ENCODE results near the gene ATP6V1F.

ATP6V1F gene

DNA sequence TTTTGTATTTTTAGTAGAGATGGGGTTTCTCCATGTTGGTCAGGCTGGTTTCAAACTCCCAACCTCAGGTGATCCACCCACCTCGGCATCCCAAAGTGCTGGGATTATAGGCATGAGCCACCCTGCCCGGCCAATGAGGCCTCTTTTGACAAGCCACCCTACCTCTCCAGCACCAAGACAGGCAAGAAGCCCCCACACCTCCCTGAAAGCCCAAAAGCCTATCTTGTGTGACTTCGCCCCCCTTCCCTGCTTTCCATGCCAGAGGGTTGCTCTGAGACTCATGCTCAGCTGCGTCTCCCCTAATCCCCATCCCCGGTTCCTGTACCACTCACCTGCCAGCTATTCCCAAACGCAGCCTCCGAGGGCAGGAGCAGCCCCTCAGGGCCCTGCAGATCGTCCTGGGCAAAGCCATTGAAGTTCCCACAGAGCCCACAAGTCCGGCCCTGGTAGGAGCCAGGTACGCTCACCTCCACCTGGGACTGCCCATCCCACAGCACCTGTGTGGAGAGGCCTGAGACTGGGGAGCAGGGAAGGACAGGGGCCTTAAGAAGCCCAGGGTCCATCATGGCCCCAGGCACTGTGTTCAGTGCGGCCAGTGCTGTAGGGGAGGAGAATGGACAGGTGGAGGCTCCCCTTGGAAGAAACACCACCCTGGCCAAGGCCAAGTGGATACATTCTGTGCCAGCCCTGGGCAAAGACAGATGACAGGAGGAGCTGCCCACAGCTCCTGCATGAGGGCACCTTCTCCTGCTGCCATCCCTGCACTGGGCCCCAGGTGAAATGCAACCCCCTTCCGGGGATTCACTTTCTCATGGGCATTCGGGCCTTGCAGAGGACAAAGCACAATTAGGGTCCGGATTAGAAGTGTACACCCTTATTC is 15.8 kb downstream of the ATP6V1F start:
- Histone ChIP-seq H3K9ac (ENCODE audit: low read length) (no peak overlapping the region), H3K4me3 (ENCODE audit: low read length) (no peak overlapping the region), H3K27me3 (ENCODE audit: control insufficient read depth, insufficient read depth, low read length) (no peaks in the 10 kb centered on the region), H3K36me3 (ENCODE audit: control insufficient read depth, insufficient read depth, low read length) (no peaks in the 10 kb centered on the region), H3K27ac (ENCODE audit: low read depth, low read length) (no peak overlapping the region), H3K4me1 (ENCODE audit: control insufficient read depth, insufficient read depth, low read length) (no peaks in the 10 kb centered on the region)

DNA sequence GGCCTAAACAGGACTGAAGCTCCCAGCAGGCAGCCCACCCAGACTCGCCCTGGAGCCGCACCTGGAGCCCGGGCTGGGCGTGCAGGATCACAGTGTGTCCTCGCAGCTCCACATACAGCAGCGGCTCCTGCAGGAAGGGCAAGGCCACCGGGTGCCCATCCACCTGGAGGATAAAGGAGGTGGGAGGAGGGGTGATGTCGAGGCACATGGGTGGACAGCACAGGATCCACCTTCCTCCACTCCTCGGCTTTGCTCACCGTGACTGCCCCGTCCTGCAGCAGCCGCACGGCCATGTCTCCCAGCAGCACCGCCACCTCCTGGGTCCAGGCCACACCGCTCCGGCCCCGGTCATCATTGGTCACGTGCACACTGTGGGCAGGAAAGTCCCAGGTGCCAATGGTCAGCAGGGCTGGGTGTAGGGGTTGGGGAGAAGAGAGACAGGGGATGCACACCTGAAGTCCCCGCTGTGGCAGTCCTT is 16.8 kb downstream of the ATP6V1F start:
- Histone ChIP-seq H3K27me3 (ENCODE audit: control insufficient read depth, insufficient read depth, low read length) (no peaks in the 10 kb centered on the region), H3K4me1 (ENCODE audit: control insufficient read depth, insufficient read depth, low read length) (no peaks in the 10 kb centered on the region), H3K36me3 (ENCODE audit: control insufficient read depth, insufficient read depth, low read length) (no peaks in the 10 kb centered on the region), H3K4me3 (ENCODE audit: low read length) (no peak overlapping the region), H3K9ac (ENCODE audit: low read length) (no peak overlapping the region), H3K27ac (ENCODE audit: low read depth, low read length) (no peak overlapping the region)

DNA sequence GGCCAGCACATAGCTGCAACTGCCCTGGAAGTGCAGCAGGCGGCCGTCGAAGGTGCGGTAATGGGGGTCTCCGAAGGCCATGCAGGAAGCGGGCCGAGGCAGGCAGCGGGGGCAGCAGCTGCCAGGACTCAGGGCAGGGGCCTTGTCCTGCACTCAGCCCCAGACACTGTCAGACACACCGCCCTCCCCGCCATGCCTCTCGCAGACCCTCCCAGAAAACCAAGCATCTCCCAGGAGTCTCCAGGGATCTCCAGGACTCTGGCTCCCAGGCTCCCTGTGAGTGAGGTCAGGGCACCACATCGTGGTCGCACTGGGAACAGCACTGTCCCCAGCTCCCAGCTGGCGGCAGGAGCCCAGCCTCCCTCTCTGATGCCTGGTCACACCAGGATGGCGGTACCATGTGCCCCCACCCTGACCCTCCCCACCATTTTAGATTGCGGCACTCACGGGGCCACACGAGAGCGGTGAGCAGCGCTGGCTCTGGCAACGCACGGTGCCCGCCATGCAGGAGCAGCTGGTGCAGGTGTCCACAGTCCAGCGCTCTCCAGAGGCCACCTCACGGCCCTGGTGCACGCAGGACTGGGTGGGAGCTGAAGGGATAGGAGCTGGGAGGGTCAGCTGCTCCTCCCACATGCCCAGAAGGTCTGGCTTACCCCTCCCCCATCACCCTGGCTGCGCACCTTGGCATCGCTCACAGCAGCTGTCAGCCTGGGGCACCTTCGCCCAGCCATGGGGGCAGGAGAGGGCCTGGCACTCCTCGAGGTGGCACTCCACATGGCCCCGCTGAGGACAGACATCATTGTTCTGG is 17.5 kb downstream of the ATP6V1F start:
- Histone ChIP-seq H3K9ac (ENCODE audit: low read length) (no peak overlapping the region), H3K4me3 (ENCODE audit: low read length) (no peak overlapping the region), H3K27ac (ENCODE audit: low read depth, low read length) (no peak overlapping the region), H3K36me3 (ENCODE audit: control insufficient read depth, insufficient read depth, low read length) (no peaks in the 10 kb centered on the region), H3K27me3 (ENCODE audit: control insufficient read depth, insufficient read depth, low read length) (no peaks in the 10 kb centered on the region), H3K4me1 (ENCODE audit: control insufficient read depth, insufficient read depth, low read length) (no peaks in the 10 kb centered on the region)

DNA sequence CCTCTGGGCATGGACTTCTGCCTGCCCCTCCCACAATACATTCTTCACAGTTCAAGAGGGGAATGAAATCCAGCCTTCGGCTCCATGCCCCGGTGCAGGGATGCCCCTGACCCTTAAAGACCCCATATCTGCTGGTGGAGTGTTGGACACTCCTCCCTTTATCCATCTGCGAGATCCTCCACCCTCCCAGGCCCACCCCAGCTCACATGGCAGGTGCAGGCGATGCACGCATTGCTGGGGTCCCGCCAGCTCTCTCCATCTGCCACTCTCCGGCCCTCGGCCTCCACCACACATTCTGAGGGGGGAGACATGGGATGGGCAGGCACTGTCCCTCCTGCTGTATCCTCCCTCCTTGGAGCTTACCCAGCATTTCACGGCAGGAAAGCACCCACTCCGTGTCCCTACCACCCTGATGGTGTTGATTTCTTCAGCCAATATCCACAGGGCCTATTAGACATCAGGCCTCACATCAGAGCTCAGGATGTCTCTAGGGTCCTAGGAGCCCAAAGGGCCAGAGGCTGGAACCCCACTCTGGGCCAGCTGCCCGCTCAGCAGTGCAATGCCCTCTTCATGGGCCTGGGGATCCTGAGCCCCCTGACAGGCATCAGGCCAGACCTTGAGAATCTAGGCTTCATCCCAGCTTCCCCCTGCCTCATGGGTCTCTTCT is 18.3 kb downstream of the ATP6V1F start:
- no peaks in the 10 kb centered on the region for H3K36me3 ChIP-seq (ENCODE audit: control insufficient read depth, insufficient read depth, low read length)
- H3K4me1 ChIP-seq (ENCODE audit: control insufficient read depth, insufficient read depth, low read length), result no peaks in the 10 kb centered on the region
- no peak overlapping the region for H3K9ac ChIP-seq (ENCODE audit: low read length)
- H3K4me3 ChIP-seq (ENCODE audit: low read length), result no peak overlapping the region
- H3K27ac ChIP-seq (ENCODE audit: low read depth, low read length), result no peak overlapping the region
- no peaks in the 10 kb centered on the region for H3K27me3 ChIP-seq (ENCODE audit: control insufficient read depth, insufficient read depth, low read length)

DNA sequence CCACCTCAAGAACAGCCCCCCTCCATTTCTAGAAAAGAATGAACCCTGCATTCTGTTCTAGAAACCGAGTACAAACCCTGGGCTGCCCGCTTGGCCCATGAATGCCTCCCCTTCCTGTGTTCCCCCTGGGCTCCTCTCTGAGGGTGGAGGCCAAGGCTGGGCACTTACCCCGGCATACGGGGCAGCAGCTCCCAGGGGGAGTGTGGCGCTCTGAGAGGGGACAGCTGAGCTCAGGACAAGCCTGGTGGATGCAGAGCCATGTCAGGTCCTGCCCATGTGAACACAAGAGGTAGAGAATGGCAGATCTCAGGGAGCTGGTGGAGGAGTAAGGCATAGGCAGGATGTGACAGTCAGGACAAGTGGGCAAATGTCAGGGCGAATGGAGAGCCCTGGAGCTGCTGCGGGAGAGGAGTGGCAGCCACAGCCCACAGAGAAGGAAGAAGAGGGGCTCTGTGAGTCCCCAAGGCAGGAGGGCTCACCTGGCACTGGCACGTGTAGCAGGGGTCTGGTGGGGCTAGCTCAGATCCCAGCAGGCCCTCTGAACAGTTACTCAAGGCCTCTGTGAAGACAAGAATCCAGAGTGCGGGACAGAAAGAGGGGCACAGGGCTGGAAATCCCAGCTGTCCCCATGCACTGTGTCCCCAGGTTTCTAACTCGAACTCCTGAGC is 18.9 kb downstream of the ATP6V1F start:
- Histone ChIP-seq H3K36me3 (ENCODE audit: control insufficient read depth, insufficient read depth, low read length) (no peaks in the 10 kb centered on the region), H3K27me3 (ENCODE audit: control insufficient read depth, insufficient read depth, low read length) (no peaks in the 10 kb centered on the region), H3K9ac (ENCODE audit: low read length) (no peak overlapping the region), H3K4me3 (ENCODE audit: low read length) (no peak overlapping the region), H3K4me1 (ENCODE audit: control insufficient read depth, insufficient read depth, low read length) (no peaks in the 10 kb centered on the region), H3K27ac (ENCODE audit: low read depth, low read length) (no peak overlapping the region)

DNA sequence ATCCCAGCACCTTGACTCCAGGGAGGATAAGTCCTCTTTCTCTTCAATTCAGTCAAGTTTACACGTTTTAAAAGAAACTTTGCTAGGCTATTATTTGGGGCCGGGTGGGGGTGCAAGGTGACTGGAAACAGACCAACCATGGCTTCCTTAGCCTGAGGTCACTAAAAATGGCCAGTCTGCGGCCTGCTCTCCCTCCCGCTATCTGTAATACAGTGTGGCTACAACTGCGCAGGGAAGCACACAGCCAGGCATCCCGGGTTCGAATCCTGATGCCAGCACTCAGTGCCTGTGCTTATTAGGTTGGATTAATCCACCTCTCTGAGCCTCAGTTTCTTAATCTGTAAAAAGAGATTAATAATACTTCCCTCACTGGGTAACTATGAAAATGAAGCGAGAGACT is 19.5 kb downstream of the ATP6V1F start:
- Histone ChIP-seq H3K4me3 (ENCODE audit: low read length) (no peak overlapping the region), H3K27me3 (ENCODE audit: control insufficient read depth, insufficient read depth, low read length) (no peaks in the 10 kb centered on the region), H3K27ac (ENCODE audit: low read depth, low read length) (no peak overlapping the region), H3K4me1 (ENCODE audit: control insufficient read depth, insufficient read depth, low read length) (no peaks in the 10 kb centered on the region), H3K36me3 (ENCODE audit: control insufficient read depth, insufficient read depth, low read length) (no peaks in the 10 kb centered on the region), H3K9ac (ENCODE audit: low read length) (no peak overlapping the region)

DNA sequence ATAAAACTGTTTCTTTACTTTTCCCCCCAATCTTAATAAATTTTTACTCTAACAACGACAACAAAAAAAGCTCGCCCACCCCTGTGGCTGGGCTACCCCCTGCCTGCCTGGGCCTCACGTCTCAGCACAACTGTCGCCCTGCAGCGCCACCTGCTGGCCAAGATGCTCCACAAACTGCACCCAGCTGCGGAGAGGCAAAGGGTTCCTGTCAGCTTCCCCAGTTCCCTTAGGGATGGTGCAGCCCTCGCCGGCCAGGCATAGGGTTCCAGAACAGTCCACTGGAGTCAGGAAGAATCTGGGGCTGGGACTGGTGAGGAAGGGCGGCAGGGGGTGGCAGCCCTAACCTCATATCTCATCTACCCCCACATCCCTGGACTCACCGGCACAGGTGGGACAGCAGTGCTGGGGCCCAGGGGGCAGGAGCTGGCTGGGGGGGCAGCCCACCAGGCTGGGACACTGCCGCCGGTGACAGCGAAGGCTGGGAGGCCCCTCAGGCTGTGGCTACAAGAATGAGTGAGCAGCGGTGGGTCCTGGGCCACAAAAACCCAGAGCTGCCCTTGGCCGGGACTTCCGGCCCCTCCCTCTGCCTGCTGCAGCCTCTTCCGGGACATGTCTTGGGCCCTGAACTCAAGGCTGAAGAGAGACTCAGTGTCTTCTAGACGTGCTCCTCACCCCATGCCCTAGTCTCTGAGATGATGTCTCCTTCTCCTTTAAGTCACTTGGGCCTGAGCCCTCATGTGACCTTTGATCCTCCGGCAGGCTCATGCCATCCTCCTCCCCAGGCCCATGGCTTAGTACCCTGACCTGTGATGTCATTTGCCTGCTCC is 21.2 kb downstream of the ATP6V1F start:
- H3K4me3 ChIP-seq (ENCODE audit: low read length), result no peak overlapping the region
- H3K27ac ChIP-seq (ENCODE audit: low read depth, low read length), result no peak overlapping the region
- H3K27me3 ChIP-seq (ENCODE audit: control insufficient read depth, insufficient read depth, low read length), result peaks cover 4% of the 10 kb centered on the region
- H3K4me1 ChIP-seq (ENCODE audit: control insufficient read depth, insufficient read depth, low read length), result no peaks in the 10 kb centered on the region
- H3K9ac ChIP-seq (ENCODE audit: low read length), result no peak overlapping the region
- H3K36me3 ChIP-seq (ENCODE audit: control insufficient read depth, insufficient read depth, low read length), result no peaks in the 10 kb centered on the region

DNA sequence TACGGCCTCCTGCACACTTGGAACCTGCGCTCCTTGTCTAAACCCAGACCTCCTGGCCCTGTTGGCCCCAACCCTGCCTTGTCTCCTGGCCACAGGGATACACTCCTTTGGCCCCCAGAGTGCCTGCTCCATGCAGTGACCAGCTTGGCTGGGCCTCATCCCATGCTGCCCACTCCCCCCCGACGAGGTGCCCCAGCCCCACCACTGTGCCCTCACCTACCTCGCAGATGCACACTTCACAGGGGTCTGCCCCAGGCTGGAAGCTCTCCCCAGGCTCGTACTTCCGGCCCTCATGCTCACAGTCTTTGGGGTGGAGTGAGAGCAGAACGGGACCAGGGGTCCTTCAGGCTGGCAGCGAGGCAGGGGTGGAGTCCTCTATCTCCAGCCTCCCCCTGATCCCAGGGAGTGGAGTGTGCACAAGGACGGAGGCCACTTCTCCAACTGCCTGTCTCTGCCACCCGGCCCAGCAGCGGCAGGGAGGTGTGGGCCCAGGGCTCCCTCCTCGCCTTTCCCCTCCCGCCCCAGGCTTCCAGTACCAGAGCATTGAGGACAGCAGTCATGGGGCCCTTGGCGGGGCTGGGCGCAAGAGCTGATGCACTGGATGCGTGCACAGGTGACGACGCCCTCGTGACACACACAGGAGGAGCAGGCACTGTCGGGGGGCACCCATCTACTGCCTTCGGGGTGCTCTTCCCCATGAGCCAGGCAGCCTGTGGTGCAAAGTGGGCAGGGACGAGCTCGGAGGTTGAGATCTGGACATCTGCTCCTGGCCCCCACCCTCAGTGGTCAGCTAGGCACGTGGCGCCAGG is 22.1 kb downstream of the ATP6V1F start:
- Histone ChIP-seq H3K9ac (ENCODE audit: low read length) (no peak overlapping the region), H3K4me3 (ENCODE audit: low read length) (no peak overlapping the region), H3K27me3 (ENCODE audit: control insufficient read depth, insufficient read depth, low read length) (peaks cover 4% of the 10 kb centered on the region), H3K4me1 (ENCODE audit: control insufficient read depth, insufficient read depth, low read length) (no peaks in the 10 kb centered on the region), H3K36me3 (ENCODE audit: control insufficient read depth, insufficient read depth, low read length) (no peaks in the 10 kb centered on the region), H3K27ac (ENCODE audit: low read depth, low read length) (no peak overlapping the region)

DNA sequence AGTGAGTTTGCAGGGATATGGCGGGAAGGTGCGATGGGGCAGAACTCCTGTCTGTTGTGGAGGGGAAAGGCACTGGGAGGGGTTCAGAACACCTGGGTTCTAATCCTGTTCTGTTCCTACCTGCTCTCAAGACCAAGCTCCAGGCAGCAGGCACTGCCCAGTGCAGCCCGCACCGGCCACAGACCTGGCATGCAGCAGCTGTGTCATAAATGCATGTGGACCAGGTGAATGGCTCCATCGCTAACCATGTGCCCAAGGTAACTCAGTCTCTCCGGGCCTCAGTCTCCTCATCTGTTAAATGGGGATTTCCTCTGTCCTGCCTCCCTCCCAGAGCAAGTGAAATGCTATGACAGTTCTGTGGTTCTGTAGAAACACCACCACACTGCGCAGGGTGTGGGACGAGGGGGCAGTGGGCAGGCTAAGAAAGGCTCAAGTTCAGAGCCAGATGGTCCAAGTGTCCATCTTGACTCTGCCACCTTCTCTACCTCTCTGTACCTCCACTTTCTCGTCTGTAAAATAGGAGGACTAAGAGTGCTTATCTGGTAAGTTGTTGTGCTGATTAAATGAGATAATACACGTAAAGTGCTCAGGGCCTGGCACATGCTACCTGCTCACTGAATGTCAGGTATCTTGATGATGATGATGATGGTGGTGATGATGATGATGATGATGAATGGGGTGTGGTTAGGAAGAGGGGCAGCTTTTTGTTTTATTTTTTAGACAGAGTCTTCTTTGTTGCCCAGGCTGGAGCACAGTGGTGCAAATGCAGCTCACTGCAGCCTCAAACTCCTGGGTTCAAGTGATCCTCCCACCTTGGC is 22.9 kb downstream of the ATP6V1F start:
- peaks cover 7% of the 10 kb centered on the region for H3K27me3 ChIP-seq (ENCODE audit: control insufficient read depth, insufficient read depth, low read length)
- H3K27ac ChIP-seq (ENCODE audit: low read depth, low read length), result no peak overlapping the region
- H3K4me3 ChIP-seq (ENCODE audit: low read length), result no peak overlapping the region
- H3K9ac ChIP-seq (ENCODE audit: low read length), result no peak overlapping the region
- no peaks in the 10 kb centered on the region for H3K36me3 ChIP-seq (ENCODE audit: control insufficient read depth, insufficient read depth, low read length)
- no peaks in the 10 kb centered on the region for H3K4me1 ChIP-seq (ENCODE audit: control insufficient read depth, insufficient read depth, low read length)

DNA sequence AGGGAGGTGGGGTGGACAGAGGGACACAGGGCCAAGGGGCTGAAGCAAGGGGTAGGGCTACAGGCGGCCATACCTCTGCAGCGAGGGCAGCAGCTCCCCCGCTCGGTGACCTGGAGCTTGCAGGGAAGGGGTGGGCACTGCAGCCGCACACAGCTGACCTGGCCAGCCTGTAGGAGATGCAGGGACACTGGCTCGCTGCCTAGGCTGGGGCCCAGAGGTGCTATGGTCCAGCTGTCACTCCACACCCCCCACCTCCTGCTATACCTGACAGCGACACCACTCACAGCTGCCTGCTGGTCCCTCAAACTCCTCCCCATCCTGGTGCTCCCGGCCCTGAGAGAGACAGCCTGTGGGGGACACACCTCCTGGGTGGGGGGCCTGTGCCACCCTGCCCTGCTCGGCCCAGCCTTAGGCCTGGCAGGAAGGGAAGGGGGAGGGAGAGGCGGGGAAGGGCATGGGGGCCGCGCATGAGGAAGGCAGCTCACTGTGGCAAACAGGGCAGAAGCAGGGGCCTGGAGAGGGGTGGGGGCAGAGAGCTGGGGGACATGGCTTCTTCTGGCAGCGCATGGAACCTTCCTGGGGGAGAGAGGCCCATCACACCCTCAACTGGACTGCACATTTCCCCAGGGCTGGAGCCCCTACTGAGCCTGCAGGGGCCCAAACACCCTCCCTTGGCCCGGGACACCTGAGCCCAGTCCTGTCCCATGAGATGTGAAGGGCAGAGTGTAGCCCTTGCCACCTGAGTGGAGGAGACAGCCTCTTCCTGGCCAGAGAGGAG is 23.9 kb downstream of the ATP6V1F start:
- Histone ChIP-seq H3K9ac (ENCODE audit: low read length) (no peak overlapping the region), H3K4me3 (ENCODE audit: low read length) (no peak overlapping the region), H3K36me3 (ENCODE audit: control insufficient read depth, insufficient read depth, low read length) (no peaks in the 10 kb centered on the region), H3K27ac (ENCODE audit: low read depth, low read length) (no peak overlapping the region), H3K27me3 (ENCODE audit: control insufficient read depth, insufficient read depth, low read length) (peaks cover 13% of the 10 kb centered on the region), H3K4me1 (ENCODE audit: control insufficient read depth, insufficient read depth, low read length) (no peaks in the 10 kb centered on the region)
